Endothelial cell of umbilical vein (primary cell): ENCODE measurements around the gene ZNF148. TPM values are rescaled to one million over a fixed set of nuclear protein-coding genes. Genes with fewer than 3 reads are reported as not detected.

ENCODE experiments used
- BruUV-seq: library from RNA; stranded (reverse); fragments of 400-500 nt; replicated peaks from 2 replicates; lab custom pipeline; 2021; lab: Mats Ljungman, UMichigan
- CTCF ChIA-PET: fragments of 300-600, 350-600 bp; sonication (Branson Sonifier 250); formaldehyde crosslinking; loops from one replicate; lab custom pipeline; 2021; ENCODE audit warnings: antibody characterized with exemption, inconsistent platforms; lab: Charles Lee
- POLR2A ChIA-PET: fragments of 300-600, 350-600 bp; sonication (Branson Sonifier 250); formaldehyde crosslinking; loops from one replicate; lab custom pipeline; 2021; ENCODE audit warnings: antibody characterized with exemption, inconsistent platforms; lab: Charles Lee
- DNase-seq: peaks from one replicate; pipeline ENCODE4 v3.0.0-alpha.2; 2011; ENCODE audit warnings: low read depth, low spot score
- FAIRE-seq: peaks from 2 replicates; lab custom pipeline; 2011; peaks lifted over from hg19 to GRCh38; lab: Jason Lieb, UNC
- H2AFZ ChIP-seq: 2 replicates; pipeline ENCODE4 v1.6.0; 2012; ENCODE audit warnings: low read depth, low read length, control low read depth, inconsistent platforms
- H3K27ac ChIP-seq: 2 replicates; pipeline ENCODE4 v1.5.1; 2011; ENCODE audit warnings: low read depth, mild to moderate bottlenecking, control low read depth, low read length, moderate library complexity; ENCODE audit not compliant: insufficient read depth
- H3K27me3 ChIP-seq, 2 experiments: 2 replicates each; pipeline versions ENCODE4 v1.6.0 to v1.6.1; 2011; ENCODE audit warnings: low read length in 2 of 2, mixed read lengths in 1 of 2; ENCODE audit not compliant: control insufficient read depth in 2 of 2, insufficient read depth in 2 of 2
- H3K36me3 ChIP-seq, 2 experiments: 2 replicates in 1 of 2; 3 replicates in 1 of 2; pipeline ENCODE4 v1.5.1; 2011; ENCODE audit warnings: low read length in 2 of 2, mild to moderate bottlenecking in 1 of 2, moderate library complexity in 1 of 2; ENCODE audit not compliant: control insufficient read depth in 2 of 2, insufficient read depth in 2 of 2; ENCODE audit errors: extremely low read depth in 1 of 2
- H3K4me1 ChIP-seq: 3 replicates; pipeline ENCODE4 v1.5.1; 2011; ENCODE audit warnings: mild to moderate bottlenecking, low read length; ENCODE audit not compliant: control insufficient read depth, insufficient read depth; ENCODE audit errors: extremely low read depth
- H3K4me2 ChIP-seq: 2 replicates; pipeline ENCODE4 v1.6.1; 2011; ENCODE audit warnings: low read length, control low read depth, mixed read lengths; ENCODE audit not compliant: insufficient read depth
- H3K4me3 ChIP-seq, 3 experiments: fragments of 200-600 bp in 1 of 3; sonication (generic), shearing (Covaris generic) in 1 of 3; replicated peaks in 1 of 3; 2 replicates each; pipeline ENCODE4 v1.5.1; 2011 to 2016; ENCODE audit warnings: control low read depth in 3 of 3, low read length in 3 of 3, mild to moderate bottlenecking in 2 of 3, inconsistent platforms in 1 of 3, low read depth in 1 of 3, moderate library complexity in 1 of 3; ENCODE audit not compliant: insufficient read depth in 1 of 3
- H3K79me2 ChIP-seq: 2 replicates; pipeline ENCODE4 v1.6.0; 2012; ENCODE audit warnings: low read length, inconsistent platforms; ENCODE audit not compliant: control insufficient read depth, insufficient read depth
- H3K9ac ChIP-seq: replicated peaks from 2 replicates; pipeline ENCODE3; 2011; ENCODE audit warnings: low read length, control low read depth; ENCODE audit not compliant: insufficient read depth; ENCODE audit errors: extremely low read depth
- H3K9me1 ChIP-seq: replicated peaks from 3 replicates; pipeline ENCODE4 v1.6.0; 2011; ENCODE audit warnings: mild to moderate bottlenecking, low read length; ENCODE audit not compliant: control insufficient read depth, insufficient read depth; ENCODE audit errors: extremely low read depth
- H3K9me3 ChIP-seq: replicated peaks from 2 replicates; pipeline ENCODE4 v1.5.1; 2012; ENCODE audit warnings: low read length, inconsistent platforms; ENCODE audit not compliant: control insufficient read depth, insufficient read depth
- H4K20me1 ChIP-seq: replicated peaks from 2 replicates; pipeline ENCODE3; 2011; ENCODE audit warnings: mild to moderate bottlenecking, low read length; ENCODE audit not compliant: control insufficient read depth, insufficient read depth; ENCODE audit errors: extremely low read depth
- CTCF ChIP-seq, 2 donors: IDR thresholded peaks; 1 replicate in 1 of 2; 2 replicates in 1 of 2; pipeline ENCODE4 v1.5.1; 2011; ENCODE audit warnings: low read length in 2 of 2, mild to moderate bottlenecking in 2 of 2, moderate library complexity in 2 of 2, control low read depth in 1 of 2, inconsistent platforms in 1 of 2, low read depth in 1 of 2; ENCODE audit not compliant: insufficient read depth in 1 of 2; ENCODE audit errors: extremely low read depth in 1 of 2
- EZH2 ChIP-seq: IDR thresholded peaks from 2 replicates; pipeline ENCODE4 v1.6.1; 2012; ENCODE audit warnings: borderline replicate concordance, low read depth, mild to moderate bottlenecking, moderate library complexity, low read length, inconsistent platforms; ENCODE audit not compliant: severe bottlenecking
- FOS ChIP-seq: IDR thresholded peaks from 2 replicates; pipeline ENCODE4 v1.6.1; 2011; ENCODE audit warnings: mild to moderate bottlenecking, low read length, moderate library complexity, borderline replicate concordance; ENCODE audit not compliant: insufficient read depth
- GATA2 ChIP-seq: IDR thresholded peaks from 2 replicates; pipeline ENCODE4 v1.7.0; 2011; ENCODE audit warnings: low read depth, mild to moderate bottlenecking, moderate library complexity, mixed read lengths, low read length; ENCODE audit not compliant: insufficient read length, insufficient read depth
- JUN ChIP-seq: IDR thresholded peaks from 2 replicates; pipeline ENCODE4 v1.6.1; 2011; ENCODE audit warnings: borderline replicate concordance, low read depth; ENCODE audit not compliant: insufficient read length, insufficient read depth
- MAX ChIP-seq: IDR thresholded peaks from 2 replicates; pipeline ENCODE4 v1.6.1; 2011; ENCODE audit not compliant: insufficient read depth, insufficient read length
- MYC ChIP-seq: IDR thresholded peaks from one replicate; pipeline ENCODE4 v1.6.1; 2011; ENCODE audit warnings: mild to moderate bottlenecking, low read depth, low read length
- POLR2A ChIP-seq: IDR thresholded peaks from 2 replicates; pipeline ENCODE4 v1.6.1; 2012; ENCODE audit warnings: low read depth, mild to moderate bottlenecking, control low read depth, low read length
- POLR2AphosphoS5 ChIP-seq: IDR thresholded peaks from 2 replicates; pipeline ENCODE4 v1.6.1; 2012; ENCODE audit warnings: low read depth, mild to moderate bottlenecking, control low read depth, low read length, moderate library complexity; ENCODE audit not compliant: insufficient read depth
- dilution Hi-C: fragments of 300-500 bp; cut with MboI; formaldehyde crosslinking; loops from one replicate; pipeline ENCODE4 v1.15.0; 2019; ENCODE audit warnings: low sequenced_read_pairs; ENCODE audit not compliant: extremely low pct_ligation_motif_present
- intact Hi-C: fragments of 100-400 bp; cut with micrococcal nuclease; formaldehyde crosslinking; loops from one replicate; pipeline ENCODE4 v1.10.0; 2022
- polyA plus RNA-seq, 4 experiments: library from polyadenylated mRNA; depleted of rRNA in 3 of 4; stranded (reverse) in 3 of 4; unstranded in 1 of 4; fragments of >200 nt; gene quantifications; 2 replicates each; pipeline versions ENCODE4 v1.2.1 to v1.2.3, GENCODE V29; 2011 to 2012; ENCODE audit warnings: missing spikeins in 1 of 4
- total RNA-seq: library from RNA; stranded (reverse); gene quantifications from 2 replicates; pipeline ENCODE4 v1.2.3, GENCODE V29; 2021

Gene ZNF148
- total and polyA plus RNA-seq, 2 donors (not counting 3 experiments of a cell fraction or from before 2014, with no cell fraction given): 8.0 to 41.3 TPM

- intact Hi-C loops (no loop called here), dilution Hi-C loops (no loop called here)
- H3K79me2 ChIP-seq: peaks cover 5% of the 10 kb centered on the region
- H3K4me1 ChIP-seq: no peaks in the 10 kb centered on the region
- H3K9me3 ChIP-seq: no peaks in the 10 kb centered on the region
- no peak for TF ChIP-seq MYC
- no peak for TF ChIP-seq GATA2
- TF ChIP-seq EZH2: no peak
- TF ChIP-seq POLR2AphosphoS5: no peak
- no peak for TF ChIP-seq CTCF (IDR thresholded peaks at IDR 0.05; ENCODE audit: extremely low read depth in 1 of 2, insufficient read depth in 1 of 2, low read depth in 1 of 2, low read length in 2 of 2)
- no peak for TF ChIP-seq JUN
- no peak for TF ChIP-seq MAX
- no peak for TF ChIP-seq FOS
- TF ChIP-seq POLR2A: no peak
- ChIA-PET POLR2A (no interaction called here), CTCF (no interaction called here)
- H3K27ac ChIP-seq: no peak overlapping the region
- DNase-seq (no peak), FAIRE-seq (no peak)
- no peaks in the 10 kb centered on the region for H4K20me1 ChIP-seq
- H3K36me3 ChIP-seq: no peaks in the 10 kb centered on the region
- H2AFZ ChIP-seq: no peak overlapping the region
- no peak overlapping the region for H3K9ac ChIP-seq
- no peak overlapping the region for H3K4me2 ChIP-seq
- H3K9me1 ChIP-seq: no peaks in the 10 kb centered on the region
- no TSS peak for BruUV-seq
- no peaks in the 10 kb centered on the region for H3K27me3 ChIP-seq
- H3K4me3 ChIP-seq: no peak overlapping the region
Measured at GRCh38 chr3:125271127-125271526, 104.0 kb downstream of the ZNF148 start.
